Osteoblast (primary cell): ENCODE results near the gene PARK7. TPM values are rescaled to one million over a fixed set of nuclear protein-coding genes. Genes with fewer than 3 reads are reported as not detected.

Source experiments
- DNase-seq: peaks from one replicate; pipeline ENCODE4 v3.0.0; 2011; ENCODE audit warnings: low spot score, mixed read lengths; ENCODE audit not compliant: insufficient read length; ENCODE audit errors: missing footprints
- H2AFZ ChIP-seq: 2 replicates; pipeline ENCODE4 v1.6.0; 2011; ENCODE audit warnings: mild to moderate bottlenecking, low read length
- H3K27ac ChIP-seq: 2 replicates; pipeline ENCODE4 v1.5.1; 2011; ENCODE audit warnings: mild to moderate bottlenecking, low read depth, low read length, moderate library complexity
- H3K27me3 ChIP-seq: 2 replicates; pipeline ENCODE4 v1.6.0; 2012; ENCODE audit warnings: mild to moderate bottlenecking, control low read depth, inconsistent platforms, low read length, moderate library complexity; ENCODE audit not compliant: insufficient read depth
- H3K36me3 ChIP-seq: 2 replicates; pipeline ENCODE4 v1.5.1; 2011; ENCODE audit warnings: mild to moderate bottlenecking, low read length, control low read depth, moderate library complexity; ENCODE audit not compliant: insufficient read depth
- H3K4me1 ChIP-seq: 2 replicates; pipeline ENCODE4 v1.5.1; 2011; ENCODE audit warnings: mild to moderate bottlenecking, low read length, control low read depth, moderate library complexity; ENCODE audit not compliant: insufficient read depth
- H3K4me2 ChIP-seq: 2 replicates; pipeline ENCODE4 v1.6.0; 2011; ENCODE audit warnings: mild to moderate bottlenecking, low read length; ENCODE audit not compliant: insufficient read depth
- H3K4me3 ChIP-seq: fragments of 200-600 bp; sonication (generic); 3 replicates; pipeline ENCODE4 v1.5.1; 2012; ENCODE audit warnings: mild to moderate bottlenecking, low read length, inconsistent platforms; ENCODE audit not compliant: insufficient read depth
- H3K79me2 ChIP-seq: 2 replicates; pipeline ENCODE4 v1.6.0; 2012; ENCODE audit warnings: mild to moderate bottlenecking, low read length, control low read depth, inconsistent platforms; ENCODE audit not compliant: insufficient read depth
- H3K9me3 ChIP-seq: 2 replicates; pipeline ENCODE4 v1.5.1; 2011; ENCODE audit warnings: low read depth, low read length, control low read depth
- H4K20me1 ChIP-seq: 2 replicates; pipeline ENCODE4 v1.6.0; 2012; ENCODE audit warnings: mild to moderate bottlenecking, low read length, control low read depth; ENCODE audit not compliant: insufficient read depth
- total RNA-seq: library from RNA; depleted of rRNA; stranded (reverse); fragments of >200 nt; gene quantifications from 2 replicates; pipeline ENCODE4 v1.2.3, GENCODE V29; 2012
- TF ChIP-seq, protein P1 (sequence below): IDR thresholded peaks from 2 replicates; pipeline ENCODE4 v1.5.1; 2011; ENCODE audit warnings: mild to moderate bottlenecking, low read depth, low read length, moderate library complexity; ENCODE audit errors: extremely low read depth

Gene PARK7
- total RNA-seq, 1 donor = 168 TPM

DNA sequence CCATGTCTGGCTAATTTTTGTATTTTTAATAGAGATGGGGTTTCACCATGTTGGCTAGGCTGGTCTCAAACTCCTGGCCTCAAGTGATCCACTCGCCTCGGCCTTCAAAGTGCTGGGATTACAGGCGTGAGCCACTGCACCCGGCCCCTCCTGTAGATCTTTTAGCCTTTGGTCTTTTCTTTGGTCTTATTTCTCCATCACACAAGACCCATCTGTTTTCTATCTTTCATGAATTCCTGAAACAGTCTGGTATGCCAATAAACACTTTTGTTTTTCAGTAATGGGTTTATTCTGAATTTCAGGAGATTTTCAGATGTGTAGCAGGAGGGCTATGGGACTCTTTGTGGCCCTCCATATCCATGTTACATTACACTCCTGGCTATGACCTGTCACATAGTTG, 41.4 kb downstream of the PARK7 start:
- TF ChIP-seq, protein P1, sequence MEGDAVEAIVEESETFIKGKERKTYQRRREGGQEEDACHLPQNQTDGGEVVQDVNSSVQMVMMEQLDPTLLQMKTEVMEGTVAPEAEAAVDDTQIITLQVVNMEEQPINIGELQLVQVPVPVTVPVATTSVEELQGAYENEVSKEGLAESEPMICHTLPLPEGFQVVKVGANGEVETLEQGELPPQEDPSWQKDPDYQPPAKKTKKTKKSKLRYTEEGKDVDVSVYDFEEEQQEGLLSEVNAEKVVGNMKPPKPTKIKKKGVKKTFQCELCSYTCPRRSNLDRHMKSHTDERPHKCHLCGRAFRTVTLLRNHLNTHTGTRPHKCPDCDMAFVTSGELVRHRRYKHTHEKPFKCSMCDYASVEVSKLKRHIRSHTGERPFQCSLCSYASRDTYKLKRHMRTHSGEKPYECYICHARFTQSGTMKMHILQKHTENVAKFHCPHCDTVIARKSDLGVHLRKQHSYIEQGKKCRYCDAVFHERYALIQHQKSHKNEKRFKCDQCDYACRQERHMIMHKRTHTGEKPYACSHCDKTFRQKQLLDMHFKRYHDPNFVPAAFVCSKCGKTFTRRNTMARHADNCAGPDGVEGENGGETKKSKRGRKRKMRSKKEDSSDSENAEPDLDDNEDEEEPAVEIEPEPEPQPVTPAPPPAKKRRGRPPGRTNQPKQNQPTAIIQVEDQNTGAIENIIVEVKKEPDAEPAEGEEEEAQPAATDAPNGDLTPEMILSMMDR = no peak
- no peak for DNase-seq
- H3K4me1 ChIP-seq = peaks cover 25% of the 10 kb centered on the region
- no peak overlapping the region for H2AFZ ChIP-seq
- no peak overlapping the region for H3K4me2 ChIP-seq
- H3K27ac ChIP-seq = peak overlapping the region; percentile 11
- H4K20me1 ChIP-seq = no peaks in the 10 kb centered on the region
- H3K4me3 ChIP-seq = no peak overlapping the region
- no peaks in the 10 kb centered on the region for H3K36me3 ChIP-seq
- no peaks in the 10 kb centered on the region for H3K27me3 ChIP-seq
- no peaks in the 10 kb centered on the region for H3K9me3 ChIP-seq
- no peaks in the 10 kb centered on the region for H3K79me2 ChIP-seq

DNA sequence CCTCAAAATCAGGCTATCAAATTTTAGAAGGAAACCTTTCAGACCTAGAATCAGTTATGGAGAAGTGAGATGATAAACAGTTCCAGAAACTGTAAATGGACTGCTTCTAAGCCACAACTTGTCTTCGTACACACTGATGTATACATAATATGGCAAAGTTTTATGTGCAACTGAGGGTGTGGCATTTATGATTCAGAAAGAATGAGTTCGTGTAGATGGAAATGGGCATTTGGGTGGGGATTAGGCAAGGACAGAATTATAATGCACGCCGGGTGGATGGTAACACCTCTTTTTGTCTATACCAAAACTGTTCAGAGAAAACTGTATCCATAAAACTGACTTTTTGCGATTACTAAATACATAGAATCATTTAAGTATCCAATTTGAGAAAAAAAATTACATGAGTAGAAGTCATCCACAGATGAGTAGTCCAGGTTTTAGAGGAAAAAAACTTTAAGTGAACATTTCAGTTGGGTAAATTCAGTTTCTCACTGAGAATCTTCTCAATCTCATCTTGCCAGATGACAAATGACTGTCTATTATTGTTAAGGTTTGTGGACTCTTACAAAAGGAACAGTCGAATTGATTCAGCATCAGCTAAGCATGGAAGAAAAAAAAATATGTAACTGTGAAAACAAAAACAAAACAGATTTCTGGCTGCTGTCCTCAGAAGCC, 42.1 kb downstream of the PARK7 start:
- H3K4me1 ChIP-seq = peaks cover 25% of the 10 kb centered on the region
- TF ChIP-seq, protein P1 = no peak
- no peak overlapping the region for H2AFZ ChIP-seq
- DNase-seq = no peak
- no peak overlapping the region for H3K4me3 ChIP-seq
- H3K27ac ChIP-seq = peak overlapping the region; percentile 80
- no peaks in the 10 kb centered on the region for H4K20me1 ChIP-seq
- H3K36me3 ChIP-seq = no peaks in the 10 kb centered on the region
- H3K79me2 ChIP-seq = no peaks in the 10 kb centered on the region
- H3K9me3 ChIP-seq = no peaks in the 10 kb centered on the region
- peak overlapping the region; percentile 73 for H3K4me2 ChIP-seq
- H3K27me3 ChIP-seq = no peaks in the 10 kb centered on the region

DNA sequence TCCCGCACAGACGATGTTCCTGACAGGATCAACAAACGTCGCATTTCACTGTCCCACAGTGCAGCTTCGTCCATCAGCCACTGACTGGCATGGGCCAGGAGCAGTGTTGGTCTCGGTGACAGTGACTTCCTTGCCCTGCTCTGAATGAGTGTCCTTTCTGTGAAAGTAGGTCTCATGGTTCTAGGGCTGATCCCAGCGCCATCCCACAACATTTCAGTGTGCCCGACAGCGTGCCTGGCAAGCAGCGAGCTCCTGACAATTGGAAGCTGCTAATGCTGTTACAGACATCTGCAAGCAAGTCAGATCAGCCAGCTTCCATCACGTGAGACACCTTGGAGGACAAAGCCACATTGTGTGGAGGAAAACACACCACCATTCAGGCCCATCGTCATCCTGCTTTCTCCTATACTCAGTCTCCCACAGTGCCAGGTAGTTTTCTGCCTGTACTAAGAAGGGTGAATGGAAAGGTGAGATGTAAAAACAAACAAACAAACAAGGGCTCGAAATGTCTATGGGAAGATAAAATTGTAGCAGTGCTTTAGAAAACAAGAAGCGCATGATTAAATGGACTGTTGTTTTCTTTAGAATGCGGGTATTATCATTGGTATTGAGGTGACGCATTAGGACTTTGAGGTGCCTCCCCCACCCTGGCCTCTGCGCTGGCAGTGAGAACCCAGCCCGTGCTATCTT, 42.7 kb downstream of the PARK7 start:
- Histone ChIP-seq H3K27ac (peak overlapping the region; percentile 80), H3K27me3 (no peaks in the 10 kb centered on the region), H3K79me2 (no peaks in the 10 kb centered on the region), H3K4me2 (peak overlapping the region; percentile 73), H3K4me1 (peaks cover 25% of the 10 kb centered on the region), H2AFZ (peak overlapping the region; percentile 5), H3K36me3 (peaks cover 2% of the 10 kb centered on the region), H3K9me3 (no peaks in the 10 kb centered on the region), H3K4me3 (peak overlapping the region; percentile 4), H4K20me1 (no peaks in the 10 kb centered on the region)
- DNase-seq = no peak
- TF ChIP-seq, protein P1 = no peak
